GM21515 (cell line): Measurements from ENCODE around the gene ABTB2.

ENCODE experiments used
- ATAC-seq: cut with Tn5 transposase; IDR thresholded peaks from one replicate; pipeline ENCODE4 v1.9.1; 2021; ENCODE audit not compliant: unreplicated experiment

Gene ABTB2

DNA sequence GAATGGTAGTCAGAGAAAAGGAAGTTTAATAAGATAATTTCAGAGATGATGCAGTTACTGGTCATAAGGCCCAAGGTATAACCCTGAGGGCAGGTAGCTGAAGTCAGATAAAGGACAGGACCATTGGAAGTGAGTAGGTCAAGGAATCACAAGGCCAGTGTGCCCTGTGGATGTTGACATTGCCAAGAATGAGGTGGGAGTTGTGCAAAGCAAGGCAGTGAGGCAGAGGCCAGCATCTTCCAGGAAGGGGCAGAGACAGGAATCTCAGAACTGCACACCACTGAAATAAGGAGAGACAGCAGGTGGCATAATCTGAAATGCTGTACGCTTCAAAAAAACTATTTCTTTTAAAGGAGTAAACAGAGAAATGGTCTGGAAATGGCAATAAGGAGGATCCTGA, 61.4 kb downstream of the ABTB2 start:
- ATAC-seq, result no peak

DNA sequence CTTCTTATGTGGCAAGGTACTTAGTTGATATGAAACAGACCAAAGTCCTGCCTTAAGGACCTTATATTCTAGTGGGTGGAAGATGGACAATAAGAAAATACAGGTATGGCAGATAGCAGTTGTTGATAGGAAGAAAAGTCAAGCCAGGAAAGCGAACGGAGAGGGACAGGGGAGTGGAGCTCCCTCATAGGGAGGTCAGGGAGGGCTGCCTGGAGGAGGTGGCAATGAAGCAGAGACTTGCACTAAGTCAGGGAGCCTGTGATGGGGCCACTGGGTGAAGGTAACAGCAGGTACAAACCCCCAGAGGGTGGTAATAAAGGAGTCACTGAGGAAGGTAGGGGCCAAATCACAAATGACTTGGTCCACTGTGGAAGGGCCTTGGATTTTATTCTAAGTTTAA, 65.3 kb downstream of the ABTB2 start:
- ATAC-seq, result no peak

DNA sequence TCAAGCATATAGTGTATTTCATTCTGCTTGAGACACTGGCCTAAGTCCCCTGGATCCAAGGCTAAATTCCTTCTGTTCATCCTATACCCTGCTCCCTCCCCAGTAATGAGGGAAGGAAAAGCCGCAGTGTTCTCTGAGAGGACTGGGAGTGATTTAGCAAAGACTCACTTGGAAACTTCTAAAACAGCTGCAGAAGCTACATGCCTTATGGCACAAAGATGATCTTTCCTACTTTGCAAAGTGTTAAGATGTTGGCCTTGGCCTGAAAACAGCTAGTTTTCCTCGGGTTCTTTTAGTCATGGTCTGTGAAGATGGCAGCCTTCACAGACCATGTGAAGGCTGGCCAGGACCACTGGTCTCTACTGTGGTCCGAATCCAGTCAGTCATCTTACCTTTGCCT, 65.7 kb downstream of the ABTB2 start:
- no peak for ATAC-seq

DNA sequence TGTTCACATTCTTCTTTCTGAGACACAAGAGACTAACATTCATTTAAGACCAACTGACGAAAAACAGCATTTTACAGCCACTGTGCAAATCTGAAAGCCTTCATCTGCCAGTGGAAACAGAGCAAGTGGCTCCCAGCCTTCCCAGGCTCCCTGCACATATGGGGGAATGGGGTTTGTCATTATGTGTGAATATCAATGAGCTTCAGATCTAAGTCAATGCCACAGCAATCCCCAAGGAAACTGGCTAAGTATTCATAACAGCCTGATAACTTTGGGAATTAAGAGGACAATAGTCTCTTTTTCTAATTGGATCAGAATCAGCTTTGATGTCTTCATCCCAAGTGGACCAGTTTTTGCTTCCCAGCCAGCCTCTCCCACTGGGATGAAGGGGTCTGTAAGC, 66.9 kb downstream of the ABTB2 start:
- no peak for ATAC-seq

DNA sequence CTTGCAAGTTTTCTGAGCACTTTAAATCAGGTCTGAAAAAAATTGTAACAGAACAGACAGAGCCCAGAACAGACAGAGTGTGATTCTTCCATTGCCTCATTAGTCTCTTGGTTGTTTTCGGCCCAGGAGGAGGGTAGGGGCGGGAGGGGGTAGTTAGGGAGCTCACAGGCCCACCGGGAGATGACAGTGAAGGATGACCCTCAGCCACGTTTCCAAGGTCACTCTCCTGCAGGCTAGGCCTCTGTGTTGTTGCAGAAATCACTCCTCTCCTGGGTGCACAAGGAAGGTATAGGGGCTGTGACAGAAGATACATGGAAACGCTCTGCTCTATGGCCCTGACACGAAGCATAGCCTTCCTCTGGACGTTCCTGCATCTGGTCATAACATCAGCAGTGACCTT, 69.3 kb downstream of the ABTB2 start:
- ATAC-seq, result no peak

DNA sequence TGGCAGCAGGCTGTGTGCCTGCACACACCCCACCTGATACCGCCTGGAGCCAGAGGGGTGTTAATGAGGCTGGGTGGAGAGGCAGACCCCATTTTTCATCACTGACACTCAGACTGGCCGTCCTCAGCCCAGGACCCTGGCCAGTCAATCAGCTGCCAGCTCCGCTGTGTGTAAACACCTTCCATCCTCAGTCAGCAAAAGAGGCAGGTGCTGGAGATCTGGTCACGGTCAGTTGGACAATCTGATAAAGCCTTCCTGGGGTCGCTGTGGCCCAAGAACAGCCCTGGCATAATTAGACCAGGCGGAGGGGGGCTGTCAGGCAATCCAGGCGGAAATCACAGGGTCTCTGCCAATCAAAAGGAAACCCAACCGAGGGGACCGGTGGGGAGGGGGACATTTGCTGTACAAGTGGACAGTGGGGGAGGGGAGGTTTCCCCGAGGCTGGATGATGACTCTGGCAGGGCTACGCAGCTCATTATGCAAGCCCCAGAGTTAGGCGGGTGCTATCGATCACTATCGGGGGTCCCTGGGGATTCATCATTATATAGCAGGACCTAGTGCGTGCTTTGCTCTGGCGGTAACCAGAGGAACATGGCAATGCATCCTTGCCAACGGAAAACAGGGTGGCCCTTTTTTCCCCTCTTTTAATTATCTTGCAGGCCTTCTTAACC, 72.9 kb downstream of the ABTB2 start:
- no peak for ATAC-seq

DNA sequence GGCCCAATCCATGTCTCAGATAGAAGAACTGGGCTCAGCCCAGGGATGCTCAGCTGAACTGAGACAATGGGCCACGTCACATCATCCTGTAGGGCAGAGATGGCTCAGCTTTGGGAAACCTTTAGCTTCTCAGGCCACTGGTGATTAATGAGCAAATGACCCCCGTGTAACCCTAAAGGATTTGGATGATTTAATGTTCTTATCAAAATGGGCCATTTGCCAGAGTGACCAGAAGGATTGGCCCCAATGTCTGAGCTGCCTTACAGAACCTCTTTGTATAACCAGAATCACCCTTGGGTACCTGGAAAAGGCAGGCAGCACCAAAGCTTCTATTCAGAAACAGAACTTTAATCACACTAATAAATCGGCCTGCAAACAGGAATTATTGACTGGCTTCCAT, 73.7 kb downstream of the ABTB2 start:
- ATAC-seq, result no peak

DNA sequence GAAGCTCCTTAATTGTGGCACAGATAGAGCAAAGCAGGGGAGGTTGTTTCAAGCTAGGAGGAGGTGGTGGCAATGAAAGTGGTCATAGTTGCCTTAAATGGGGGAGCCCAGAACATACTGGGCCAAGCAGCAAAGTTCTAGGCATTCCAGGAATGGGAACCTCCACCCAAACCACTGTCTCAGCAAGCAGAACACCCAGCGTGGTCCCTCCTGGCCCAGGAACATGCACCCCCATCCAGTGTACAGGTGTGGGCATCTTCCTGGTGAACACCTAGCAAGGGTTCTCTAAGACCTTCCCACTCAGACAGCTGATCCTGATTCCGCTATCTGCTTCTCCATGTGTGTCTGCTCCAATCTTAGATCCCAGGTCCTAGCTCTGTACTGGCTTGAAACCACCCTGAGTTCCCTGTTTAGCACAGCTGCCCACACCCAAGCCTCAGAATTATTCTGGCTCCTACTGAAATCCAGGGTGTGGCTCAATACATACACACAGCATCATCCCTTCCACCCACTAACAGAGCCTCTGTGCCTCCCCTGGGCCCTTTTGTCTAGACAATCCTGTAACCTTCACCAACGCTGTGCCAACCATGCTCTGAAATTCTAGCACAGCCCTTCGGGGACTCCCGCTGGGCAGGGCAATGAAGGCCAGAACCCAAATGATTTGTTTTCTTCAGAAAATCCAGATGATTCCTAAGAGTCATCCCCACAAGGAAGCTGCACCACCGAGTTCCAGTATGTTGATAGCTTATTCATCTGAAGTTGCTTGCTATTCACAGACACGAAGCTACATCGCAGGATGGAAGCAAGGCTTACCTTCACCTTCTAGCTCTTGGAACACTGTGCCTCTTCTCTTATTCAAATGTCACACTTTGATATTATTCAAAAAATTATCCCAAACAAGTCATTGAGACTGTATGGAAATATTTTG, 76.6 kb downstream of the ABTB2 start:
- ATAC-seq, result no peak

DNA sequence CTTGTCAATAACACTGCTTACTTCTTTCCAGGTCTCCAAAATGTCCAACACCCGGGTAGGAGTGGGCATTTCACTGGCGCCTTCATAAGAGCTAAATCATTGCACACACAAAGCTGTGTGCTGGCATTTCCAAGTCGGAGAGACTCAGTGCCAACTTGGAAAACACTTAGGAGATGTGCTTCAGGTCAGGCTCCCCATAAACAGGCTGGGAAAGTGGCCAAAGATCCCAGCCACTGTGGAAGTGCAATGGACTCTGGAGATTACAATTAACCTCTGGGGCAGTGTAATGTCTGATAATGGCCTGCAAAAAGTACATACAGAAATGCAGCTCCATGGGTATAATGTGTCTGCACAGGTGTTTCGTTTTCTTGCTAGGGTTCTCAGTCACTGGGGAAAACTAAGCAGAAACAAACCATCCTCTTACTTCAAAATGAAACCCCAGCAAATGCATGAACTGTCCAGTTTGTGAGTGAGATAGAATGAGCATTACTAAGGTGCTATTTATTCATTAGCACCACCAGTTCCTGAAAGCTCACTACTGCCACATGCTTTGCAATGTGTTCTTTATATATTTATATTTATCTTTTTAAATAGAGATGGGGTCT, 79.0 kb downstream of the ABTB2 start:
- no peak for ATAC-seq

DNA sequence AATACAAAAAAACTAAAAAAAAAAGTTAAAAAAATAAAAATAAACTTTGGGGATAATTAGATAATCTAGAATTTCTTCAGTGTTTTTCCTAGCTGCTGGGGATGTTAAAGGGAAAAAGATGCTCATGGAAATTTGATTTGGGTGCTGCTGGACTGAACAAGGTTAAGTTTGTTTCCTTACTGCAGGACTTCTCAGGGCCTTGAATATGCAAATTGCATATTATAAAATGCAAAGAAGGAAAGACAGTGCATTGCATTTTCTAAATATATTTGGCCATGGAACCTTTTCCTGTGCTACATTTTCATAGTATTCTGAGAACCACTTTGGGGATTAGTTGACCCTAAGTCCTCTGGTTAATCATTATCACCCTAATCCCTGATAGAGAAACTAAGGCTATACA, 79.6 kb downstream of the ABTB2 start:
- ATAC-seq, result no peak

DNA sequence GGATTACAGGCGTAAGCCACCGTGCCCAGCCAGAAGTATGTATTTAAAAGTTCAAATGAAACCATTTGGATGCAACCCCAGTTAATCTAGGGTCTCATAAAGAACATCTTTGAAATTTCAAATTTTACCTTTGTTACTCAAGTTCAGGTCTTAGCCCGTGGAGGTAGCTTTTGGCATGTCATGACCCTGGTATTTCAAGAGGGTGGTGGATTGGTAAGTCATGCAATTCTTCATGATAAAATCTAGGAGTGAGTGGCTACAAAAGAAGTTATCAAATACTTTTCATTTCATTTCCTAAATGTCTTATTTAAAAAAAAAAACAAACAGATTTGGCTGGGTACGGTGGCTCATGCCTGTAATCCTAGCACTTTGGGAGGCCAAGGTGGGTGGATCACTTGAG, 80.6 kb downstream of the ABTB2 start:
- no peak for ATAC-seq

DNA sequence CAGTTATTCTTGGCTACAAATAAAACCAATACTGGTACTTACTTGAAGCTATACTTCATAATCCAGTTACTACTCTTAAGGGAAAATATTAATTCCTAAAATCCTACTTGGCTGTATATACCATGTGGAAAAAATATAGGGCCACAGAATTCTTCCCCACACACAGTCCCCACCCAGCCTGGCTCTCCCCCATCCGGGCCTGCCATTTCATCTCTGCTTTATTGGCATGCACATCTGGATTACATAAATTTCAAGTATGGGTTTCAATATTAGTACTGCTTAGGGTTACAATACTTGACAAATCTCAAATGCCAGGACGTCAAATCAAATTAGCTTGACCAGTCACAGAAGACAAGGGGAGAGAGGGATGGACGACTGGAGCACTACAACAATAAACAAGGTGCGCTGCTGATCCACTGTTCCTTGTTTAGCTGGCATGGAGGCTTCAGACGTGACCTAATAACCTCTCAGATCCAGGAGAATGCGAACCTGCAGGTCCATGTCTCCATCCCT, 81.4 kb downstream of the ABTB2 start:
- ATAC-seq, result no peak

DNA sequence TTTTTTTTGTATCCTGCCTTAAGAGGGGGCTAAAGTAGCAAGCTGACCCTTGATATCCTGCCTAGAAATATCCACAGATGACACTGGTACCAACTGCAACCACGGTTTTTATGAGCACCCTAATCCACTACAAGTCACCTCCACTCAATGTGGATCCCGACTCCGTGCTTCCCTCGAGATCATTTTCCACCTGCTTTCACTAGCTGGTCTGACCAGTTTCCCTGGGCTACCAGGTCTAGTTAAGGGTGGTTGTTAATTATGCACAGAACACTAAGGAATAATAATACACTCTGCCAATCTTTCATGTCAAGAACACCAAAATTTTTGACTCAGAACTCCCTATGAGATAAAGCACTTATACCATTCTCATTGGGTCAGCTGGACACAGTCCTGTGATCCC, 82.3 kb downstream of the ABTB2 start:
- ATAC-seq, result no peak

DNA sequence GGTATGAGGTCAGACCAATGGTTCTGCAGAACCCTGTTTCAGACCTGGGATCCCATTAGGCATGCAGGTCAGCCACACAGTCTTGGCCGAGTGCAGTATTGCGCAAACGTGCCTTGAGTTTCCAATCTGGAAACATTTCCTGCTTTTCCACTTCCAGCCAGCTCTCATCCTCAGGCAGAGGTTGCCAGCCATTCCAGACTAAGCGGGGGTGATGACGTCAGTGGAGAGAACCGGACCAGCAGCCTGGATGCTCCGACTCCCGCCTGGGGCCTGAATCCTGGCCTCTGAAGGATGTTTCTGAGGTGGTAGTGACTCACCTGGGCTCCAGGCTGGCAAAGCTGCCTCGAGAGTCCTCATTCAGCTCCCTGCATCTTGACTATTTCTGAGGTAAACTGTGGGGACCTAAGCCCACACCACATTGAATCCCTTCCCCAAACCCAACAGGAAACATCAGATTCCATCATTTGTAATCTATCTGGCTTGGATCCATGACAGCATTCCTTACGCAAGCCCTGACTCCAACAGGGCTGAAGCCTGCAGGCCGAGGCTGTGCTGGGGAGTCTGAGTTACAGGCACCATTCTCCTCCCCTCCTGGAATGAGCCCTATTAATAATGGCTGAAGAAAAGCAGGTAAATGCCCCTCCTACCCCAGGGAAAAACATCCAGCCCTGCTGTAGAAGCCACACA, 83.0 kb downstream of the ABTB2 start:
- no peak for ATAC-seq

DNA sequence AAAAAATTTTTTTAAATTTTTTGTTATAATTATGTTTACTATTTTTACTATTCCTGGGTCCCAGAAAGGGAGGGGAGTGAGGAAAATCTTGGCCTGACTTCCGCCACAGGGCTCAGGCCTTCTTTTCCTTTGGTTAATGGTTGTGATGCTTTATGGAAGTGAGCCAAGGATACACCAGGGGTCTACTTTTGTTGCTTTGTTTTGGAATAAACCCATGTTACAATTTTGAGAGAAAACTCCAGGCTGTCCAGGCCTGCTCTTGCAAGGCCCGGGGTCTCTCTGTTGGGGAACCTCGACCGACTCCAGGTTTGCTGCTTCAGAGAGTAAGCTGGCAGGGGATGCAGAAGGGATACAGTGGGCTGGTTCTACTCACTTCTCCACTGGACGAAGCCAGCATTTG, 84.7 kb downstream of the ABTB2 start:
- ATAC-seq, result no peak

DNA sequence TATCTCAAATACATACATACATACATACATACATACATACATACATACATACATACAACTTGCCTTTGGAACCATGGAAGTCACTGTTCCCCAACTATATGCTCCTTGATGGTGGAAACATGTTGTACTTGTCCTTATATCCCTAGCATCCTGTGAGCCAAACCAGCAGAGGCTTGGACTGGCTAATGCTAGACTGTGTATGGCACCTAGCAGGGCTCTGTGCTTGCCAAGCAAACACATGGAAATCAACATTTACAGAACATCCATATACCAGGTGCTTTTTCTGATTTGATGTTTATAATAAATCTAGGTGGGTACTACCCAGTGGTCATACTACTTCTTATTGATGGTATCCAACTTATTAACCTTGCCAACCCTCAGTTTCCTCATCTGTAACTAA, 86.1 kb downstream of the ABTB2 start:
- ATAC-seq, result no peak

DNA sequence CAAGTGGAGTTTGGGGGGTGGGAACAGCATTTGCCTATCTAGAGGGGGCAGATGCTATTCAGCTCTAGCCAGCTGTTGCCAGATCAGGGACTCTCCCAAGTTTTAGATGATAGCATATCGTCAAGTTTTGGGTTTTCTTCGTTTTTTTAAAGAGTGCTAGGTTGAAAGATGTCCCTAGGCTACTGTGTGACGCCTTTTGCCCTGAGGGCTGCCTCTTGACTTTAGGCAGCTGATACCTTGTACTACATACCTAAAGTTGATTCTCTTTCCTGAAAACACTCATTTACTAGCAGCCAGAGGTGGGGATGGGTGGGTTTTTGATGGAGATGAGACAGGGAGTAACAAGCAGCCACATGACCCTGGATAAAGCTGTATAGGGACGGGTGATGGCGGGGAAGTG, 87.1 kb downstream of the ABTB2 start:
- ATAC-seq, result no peak

DNA sequence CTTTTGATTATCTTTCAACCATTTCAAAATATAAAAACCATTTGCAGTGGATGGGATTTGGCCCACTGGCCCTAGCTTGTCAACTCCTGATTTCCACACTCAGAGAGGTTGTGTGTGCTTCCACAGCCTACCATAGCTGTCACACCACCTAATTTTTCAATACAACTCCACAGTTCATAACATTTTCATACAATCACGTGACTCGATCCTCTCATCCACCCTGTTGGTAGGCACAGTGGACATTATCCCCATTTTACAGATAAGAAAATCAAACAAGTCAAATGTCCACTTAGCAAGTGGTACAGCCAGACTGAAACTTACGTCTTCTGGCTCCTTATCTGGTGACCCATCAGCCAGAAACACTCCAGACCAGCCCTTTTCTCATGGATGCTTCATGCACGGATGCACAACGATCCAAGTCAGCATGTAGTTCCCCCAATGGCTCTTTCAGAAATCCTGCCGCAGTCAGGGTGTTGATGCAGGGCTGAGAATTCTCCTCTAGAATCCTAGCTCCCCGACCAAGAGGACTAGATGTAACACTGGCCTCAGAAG, 88.0 kb downstream of the ABTB2 start:
- ATAC-seq, result no peak

DNA sequence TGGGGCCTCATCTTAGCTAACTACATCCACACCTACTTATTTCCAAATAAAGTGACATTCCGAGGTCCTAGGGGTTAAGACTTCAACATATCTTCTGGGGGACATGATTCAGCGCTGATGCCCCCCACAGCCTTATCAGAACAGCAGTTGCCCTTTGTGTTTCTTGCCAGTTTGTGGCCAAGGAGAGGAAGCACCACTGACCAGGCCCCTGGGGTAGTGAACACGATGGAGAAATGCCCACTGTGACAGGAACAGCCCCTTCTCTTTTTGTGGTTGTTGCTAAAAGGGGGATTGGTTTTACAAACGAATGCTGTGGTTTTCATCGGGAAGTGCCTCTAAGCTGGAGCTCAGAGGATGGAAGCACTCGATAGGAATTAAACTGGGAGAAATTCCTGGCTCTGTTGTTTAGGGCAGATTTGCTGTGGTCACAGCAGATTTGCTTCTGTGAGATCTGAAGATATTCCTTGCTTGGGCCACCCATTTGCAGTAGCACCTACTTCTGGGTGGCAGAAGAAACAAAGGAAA, 88.8 kb downstream of the ABTB2 start:
- no peak for ATAC-seq

DNA sequence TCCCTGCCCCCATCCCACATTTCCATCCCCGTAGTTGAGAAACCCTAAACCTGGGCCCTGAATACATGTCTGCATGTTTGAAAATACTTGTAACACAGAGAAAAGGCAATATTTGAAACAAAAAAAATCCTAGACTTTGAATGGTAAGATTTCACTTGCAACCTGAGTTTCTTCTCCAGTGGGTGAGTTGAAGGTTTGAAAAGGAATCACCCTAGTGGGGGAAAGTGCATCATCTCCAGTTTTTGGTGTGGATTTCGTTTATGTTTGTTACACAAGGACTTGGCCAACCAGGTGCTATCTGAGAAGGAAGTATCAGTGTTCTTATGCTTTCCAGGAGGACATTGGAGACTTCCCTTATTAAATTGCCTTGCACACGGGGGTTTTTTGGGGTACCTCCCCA, 90.4 kb downstream of the ABTB2 start:
- no peak for ATAC-seq

DNA sequence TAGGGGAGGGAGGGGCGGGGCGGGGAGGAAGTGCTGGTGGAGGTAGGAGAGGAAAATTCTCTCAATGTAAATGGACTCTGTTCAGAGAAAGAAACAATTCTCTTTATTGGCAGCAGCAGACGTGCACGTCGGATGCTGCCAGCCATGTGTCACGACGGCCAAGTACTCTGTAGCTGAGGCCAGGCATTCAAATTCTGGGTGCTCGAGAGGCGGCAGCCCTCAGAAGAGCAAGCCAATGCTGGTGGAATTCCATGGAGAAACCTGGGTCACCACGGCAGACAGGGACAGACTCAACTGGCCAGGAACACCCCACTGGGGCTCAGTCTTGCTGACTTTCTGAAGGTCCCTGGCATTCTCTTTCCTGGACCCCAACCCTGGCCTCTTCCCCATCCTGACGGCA, 90.8 kb downstream of the ABTB2 start:
- ATAC-seq, result no peak
